Sigmoid colon (tissue), 4 donors: Measurements from ENCODE around the gene DUSP28.

Experiments
- POLR2AphosphoS5 ChIP-seq, 4 donors: sonication (generic); formaldehyde crosslinking; IDR thresholded peaks; one replicate each; pipeline ENCODE4 v1.6.1; 2017; ENCODE audit warnings: antibody characterized with exemption in 4 of 4
- TF ChIP-seq, protein P1 (sequence below), 4 experiments: fragments of 450-650 bp in 3 of 4; fragments of 200-600 bp in 1 of 4; IDR thresholded peaks; one replicate each; pipeline ENCODE4 v1.5.1; 2016 to 2019; ENCODE audit warnings: antibody characterized with exemption in 4 of 4, mild to moderate bottlenecking in 3 of 4, moderate library complexity in 2 of 4

DNA sequence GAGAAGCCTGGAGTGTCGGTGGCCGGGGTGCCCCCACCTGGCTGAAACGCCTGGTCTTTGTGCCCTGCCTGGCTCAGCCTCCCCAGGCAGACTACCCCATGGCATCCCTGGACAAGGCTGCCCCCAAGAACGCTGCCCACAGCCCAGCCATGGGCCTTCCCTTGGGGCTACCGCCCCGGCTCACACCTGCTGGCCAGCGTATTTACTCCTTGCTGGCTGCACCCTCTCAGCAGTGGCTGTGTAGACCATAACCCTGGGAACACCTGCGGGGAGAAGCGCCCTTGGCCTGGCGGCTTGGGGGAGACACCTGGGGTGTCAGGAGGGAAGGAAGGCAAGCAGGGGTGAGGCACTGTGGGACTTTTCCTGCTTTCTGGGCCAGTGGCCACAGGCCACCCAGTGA, 43.7 kb downstream of the DUSP28 start:
- TF ChIP-seq, protein P1, sequence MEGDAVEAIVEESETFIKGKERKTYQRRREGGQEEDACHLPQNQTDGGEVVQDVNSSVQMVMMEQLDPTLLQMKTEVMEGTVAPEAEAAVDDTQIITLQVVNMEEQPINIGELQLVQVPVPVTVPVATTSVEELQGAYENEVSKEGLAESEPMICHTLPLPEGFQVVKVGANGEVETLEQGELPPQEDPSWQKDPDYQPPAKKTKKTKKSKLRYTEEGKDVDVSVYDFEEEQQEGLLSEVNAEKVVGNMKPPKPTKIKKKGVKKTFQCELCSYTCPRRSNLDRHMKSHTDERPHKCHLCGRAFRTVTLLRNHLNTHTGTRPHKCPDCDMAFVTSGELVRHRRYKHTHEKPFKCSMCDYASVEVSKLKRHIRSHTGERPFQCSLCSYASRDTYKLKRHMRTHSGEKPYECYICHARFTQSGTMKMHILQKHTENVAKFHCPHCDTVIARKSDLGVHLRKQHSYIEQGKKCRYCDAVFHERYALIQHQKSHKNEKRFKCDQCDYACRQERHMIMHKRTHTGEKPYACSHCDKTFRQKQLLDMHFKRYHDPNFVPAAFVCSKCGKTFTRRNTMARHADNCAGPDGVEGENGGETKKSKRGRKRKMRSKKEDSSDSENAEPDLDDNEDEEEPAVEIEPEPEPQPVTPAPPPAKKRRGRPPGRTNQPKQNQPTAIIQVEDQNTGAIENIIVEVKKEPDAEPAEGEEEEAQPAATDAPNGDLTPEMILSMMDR (IDR thresholded peaks at IDR 0.05), result no peak
- no peak for TF ChIP-seq POLR2AphosphoS5 (IDR thresholded peaks at IDR 0.05)
